Endothelial cell of hepatic sinusoid (primary cell): Measurements from ENCODE around the gene STK16.

Experiments
- in situ Hi-C: cut with HindIII; loops from 2 replicates; pipeline ENCODE4 v1.10.0; 2017; ENCODE audit warnings: low sequenced_read_pairs

STK16 gene

DNA sequence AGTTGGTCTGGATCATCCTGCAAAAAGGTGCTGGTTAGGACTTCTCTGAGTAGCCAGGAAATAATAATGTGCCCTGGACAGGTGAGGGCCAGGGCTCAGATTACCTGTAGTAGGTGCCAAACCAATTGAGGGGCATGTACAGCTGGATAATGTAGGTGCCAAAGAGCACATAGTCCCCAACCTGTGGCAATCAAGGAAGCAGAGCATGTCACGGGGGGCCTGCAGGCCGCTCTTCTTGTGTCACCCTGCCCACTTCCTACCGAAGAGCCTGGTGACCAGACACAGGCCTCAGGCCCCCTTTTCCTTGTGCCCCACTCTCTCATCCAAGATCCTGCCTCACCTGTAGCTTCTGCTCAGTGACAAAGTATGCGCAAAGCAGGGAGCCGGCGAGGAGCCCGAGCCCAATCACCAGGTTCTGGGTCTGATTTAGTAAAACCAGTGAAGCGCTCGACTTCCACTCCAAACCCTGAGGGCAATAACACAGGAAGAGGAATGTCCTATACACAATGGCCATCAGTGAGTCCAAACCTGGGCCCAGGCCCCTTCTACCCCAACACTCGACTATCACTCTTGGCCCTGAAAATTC, 31.7 kb upstream of the STK16 start:
- in situ Hi-C loops, result no loop called here

DNA sequence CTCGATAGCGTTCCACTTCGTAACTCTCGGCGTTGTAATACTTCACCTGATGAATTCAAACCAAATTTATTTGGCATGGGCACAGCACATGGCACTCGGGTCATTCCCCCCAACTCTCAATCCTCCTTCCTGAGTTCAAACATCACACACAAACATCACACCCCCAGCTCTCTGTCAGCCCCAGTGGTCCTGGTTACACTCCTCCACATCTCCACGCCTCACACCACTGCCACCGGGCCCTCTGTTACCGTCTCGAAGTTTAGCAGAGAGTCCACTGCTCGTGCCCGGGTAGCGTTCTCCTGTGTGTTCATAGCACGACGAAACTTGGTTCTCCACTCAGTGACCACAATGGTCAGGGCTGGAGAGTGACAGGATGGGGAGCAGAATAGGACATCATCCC, 31.1 kb upstream of the STK16 start:
- in situ Hi-C loops, result no loop called here

DNA sequence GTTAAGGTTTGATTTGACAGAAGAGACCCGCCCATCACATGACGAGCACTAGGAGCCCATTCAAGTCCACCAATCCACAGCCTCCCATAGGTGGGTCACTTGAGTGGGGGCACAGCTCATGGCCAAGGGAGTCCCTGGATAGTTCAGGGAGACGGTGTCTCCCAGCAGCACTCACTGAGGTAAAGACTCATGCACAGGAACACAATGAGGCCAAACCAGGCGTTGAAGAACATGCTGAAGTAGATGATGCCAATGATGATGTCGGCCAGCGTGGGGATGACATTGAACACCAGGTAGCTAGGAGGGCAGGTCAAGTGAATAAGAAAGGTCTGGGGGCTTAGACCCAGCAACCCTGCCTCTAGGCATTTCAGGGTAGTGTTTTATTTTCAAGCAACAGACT, 30.5 kb upstream of the STK16 start:
- in situ Hi-C loops, result no loop called here

DNA sequence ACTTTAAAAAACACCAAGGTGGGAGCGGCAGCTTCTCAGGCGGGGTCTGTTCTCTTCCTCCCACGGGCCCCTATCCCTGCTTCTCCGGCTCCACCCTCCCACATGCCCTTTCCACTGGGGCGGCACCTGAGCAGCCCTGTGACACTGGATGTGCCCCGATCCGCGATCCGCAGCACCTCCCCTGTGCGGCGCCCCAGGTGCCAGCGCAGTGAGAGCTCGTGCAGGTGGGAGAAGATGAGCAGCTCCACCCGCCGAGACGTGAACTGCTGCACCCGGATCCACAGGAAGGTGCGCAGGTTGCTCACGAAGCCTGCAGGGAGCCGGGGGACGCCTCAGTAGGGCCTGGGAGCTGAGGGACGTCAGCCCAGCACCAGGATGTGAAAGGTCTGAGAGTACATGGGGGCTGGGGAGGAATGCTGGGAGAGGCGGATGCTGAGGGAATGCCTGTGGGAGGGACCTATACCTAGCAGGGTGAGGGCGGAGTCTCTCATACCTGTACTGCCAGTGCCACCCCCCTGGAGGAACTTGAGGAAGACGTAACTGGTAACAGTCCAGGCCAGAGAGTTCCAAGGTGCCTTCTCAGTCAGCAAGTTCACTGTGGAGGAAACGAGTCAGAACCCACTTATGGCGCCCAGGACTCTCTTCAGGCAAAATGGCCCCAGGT, 29.3 kb upstream of the STK16 start:
- in situ Hi-C loops, result no loop called here

DNA sequence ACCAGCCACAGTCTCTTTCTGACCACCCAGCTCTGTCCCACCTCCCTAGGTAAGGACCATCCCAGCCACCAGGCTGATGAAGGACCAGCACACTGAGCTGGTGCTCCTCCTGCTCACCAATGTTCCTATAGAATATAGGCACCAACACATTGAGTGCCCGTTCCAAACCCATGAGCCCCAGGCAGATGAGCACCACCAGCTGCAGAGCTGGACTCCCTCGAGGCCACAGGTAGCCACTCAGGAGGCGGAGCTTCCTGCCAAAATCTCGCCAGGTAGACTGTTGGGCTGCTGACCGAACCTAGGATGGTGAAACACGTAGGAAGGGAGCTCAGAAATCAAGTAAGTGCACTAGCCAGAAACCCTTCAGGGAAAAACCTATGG, 28.8 kb upstream of the STK16 start:
- in situ Hi-C loops, result no loop called here

DNA sequence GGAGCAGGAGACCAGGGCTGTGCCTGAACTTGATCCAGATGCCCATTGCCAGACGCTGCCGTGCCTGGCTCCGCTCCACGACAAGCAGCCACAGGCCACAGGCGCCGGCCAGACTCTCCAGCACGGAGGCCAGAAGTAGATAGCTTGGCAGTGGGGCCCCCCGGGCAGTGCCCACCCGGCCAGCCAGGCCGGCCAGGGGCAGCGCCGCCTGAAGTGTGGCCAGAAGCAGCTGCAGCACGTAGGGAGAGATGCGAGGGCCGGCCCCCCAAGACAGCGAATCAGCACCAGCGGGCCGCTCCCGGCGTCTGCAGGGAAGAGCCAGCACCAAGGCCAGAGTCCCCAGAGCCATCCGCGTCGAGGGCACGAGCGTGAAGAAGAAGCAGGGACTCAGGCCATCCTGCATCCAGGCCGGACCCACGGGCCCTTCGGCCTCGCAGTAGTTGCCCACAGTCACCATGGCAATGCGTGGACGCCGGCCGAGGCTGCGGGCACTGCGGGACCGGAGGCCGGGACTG, 27.0 kb upstream of the STK16 start:
- in situ Hi-C loops, result no loop called here

DNA sequence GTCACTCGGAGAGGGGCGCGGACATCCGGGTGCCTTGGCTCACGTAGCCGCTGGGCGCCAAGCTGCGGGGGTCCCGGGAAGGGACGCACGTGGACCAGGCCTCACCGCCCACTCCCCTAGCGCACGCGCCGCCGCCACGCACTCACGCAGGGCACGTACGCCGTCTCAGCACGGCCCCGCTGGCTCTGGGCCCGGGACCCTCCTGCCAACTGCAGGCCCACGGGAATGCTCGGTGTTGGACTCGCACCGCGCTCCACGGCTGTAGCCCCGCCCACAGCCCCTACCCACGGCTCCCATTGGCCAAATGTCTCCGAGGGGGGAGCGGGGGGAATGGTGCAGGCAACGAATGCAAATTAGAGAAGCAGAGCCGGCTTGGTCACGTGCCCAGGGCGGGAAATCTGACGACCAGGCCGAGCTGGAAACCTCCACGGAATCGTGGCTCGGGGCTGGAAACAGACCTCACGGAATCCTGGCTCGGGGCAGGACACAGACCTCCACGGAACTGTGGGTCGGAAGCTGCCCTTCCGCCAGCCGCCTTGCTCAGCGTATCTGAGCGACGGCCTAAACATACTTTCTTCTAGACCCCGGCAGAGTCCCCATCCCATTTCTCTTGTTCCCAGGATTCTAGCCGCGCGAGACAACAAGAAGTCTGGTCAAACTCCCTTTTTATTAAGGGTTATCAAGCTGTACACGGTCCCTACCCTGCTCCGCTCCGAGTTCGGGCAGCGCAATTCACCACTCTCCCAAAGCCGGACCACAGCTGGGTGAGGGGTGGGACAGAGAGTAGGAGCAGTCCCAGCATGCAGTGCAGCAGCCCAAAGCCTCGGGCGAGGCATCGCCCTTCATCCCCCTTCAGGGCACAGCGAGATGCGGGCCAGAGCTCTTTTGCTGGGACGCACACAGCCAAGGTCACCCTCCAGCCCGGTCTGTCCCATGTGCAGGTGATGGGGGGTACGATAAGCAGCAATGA, 26.3 kb upstream of the STK16 start, which contains the start of gene ABCB6:
Gene ABCB6 (minus strand): TSS at position 227 of the 970 bp plus-strand sequence. CDS start 285 bp downstream, outside the sequence.
- in situ Hi-C loops, result no loop called here

DNA sequence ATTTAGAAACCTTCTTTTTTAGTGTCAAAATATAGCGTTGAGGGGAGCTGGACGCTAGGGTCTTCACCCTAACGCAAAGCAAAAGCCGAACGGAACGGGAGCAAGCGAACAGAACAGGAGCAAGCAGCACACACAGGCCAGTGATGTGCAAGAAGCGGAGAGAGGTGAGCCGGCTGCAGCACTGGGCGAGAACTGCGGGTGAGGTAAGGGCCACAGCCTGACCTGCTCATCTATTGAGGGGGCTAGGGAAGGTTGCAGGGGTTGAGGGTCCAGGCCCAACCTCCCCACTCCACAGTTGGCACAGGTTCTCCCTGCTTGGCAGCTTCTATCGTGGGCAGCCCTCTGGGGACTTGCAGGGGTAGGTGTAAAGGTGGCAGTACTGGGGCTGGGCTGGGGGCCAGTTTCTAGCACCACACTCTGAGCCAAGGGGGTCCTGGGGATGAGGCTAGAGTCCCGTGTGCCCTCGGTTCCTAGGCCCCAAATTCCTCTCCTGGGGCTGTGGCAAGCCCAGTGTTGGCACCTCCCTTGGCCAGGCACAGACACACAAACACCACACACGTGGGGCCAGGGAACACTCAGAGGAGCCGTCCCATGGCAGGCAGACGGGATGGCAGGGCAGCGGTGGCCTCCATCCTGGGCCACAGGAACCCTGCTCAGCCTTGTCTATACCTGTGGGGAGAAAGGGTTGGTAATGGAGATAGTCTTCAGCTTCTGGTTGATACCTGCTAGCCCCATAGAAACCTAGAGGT, 25.3 kb upstream of the STK16 start:
- in situ Hi-C loops, result no loop called here

DNA sequence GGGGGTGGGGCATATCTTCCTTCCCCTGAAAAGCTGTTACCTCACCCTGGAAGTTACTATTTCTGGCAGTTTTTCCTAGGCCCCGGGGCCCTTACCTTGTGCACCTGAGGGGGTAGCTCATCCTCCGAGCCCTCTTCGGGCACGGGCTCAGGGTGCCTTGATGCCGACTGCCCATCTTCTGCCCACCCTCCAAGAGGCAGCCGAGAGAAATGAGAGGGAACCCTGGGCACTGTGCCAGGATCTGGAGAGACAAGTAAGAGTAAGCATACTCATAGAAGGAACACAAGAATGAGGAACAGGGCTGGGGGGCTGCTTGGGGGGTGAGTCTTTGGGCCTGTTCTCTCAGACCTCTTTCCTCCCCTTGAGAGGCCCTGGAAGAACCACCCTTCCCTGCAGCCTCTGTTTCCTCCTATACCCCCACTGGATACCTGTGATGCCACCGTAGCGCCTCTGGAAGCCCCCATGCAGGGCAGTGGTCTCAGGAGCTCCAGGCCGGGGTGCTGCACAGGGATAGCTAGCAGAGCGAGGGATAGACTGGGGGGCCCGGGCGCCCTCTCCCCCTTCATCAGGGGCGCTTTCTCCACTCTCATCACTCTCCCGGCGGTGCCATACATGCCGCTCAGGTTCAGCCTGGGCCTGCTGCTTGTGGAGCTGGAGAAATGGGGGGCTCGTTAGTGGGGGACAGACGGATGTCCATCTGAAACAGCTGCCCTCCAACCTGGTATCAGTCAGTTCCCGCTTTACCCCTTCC, 24.5 kb upstream of the STK16 start:
- in situ Hi-C loops, result no loop called here

DNA sequence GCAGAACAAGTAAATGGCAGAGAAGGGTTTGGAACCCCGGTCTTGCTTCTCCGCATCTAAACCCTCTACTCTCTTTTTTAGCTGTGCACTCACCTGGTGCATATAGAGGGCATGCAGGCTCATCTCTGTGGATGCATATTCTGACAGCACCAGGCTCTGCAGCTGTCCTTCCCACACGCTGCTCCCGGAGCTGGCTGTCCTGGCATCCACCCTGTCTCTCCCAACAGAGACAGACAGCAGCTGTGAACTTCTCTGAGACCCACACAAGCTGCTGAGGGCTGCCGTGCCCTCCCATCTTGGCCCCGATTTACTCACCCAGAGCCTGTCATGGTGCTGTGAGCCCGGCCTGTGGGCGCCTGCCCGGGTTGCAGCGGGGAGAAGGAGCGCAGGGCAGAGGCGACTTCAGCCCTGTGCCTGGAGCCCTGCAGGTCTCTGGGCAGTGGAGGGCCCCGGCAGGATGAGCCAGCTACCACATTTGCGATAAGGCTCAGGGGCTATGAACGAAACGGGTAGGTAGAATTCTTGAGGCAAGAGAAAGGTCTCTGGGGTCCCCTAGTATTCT, 23.2 kb upstream of the STK16 start:
- in situ Hi-C loops, result no loop called here

DNA sequence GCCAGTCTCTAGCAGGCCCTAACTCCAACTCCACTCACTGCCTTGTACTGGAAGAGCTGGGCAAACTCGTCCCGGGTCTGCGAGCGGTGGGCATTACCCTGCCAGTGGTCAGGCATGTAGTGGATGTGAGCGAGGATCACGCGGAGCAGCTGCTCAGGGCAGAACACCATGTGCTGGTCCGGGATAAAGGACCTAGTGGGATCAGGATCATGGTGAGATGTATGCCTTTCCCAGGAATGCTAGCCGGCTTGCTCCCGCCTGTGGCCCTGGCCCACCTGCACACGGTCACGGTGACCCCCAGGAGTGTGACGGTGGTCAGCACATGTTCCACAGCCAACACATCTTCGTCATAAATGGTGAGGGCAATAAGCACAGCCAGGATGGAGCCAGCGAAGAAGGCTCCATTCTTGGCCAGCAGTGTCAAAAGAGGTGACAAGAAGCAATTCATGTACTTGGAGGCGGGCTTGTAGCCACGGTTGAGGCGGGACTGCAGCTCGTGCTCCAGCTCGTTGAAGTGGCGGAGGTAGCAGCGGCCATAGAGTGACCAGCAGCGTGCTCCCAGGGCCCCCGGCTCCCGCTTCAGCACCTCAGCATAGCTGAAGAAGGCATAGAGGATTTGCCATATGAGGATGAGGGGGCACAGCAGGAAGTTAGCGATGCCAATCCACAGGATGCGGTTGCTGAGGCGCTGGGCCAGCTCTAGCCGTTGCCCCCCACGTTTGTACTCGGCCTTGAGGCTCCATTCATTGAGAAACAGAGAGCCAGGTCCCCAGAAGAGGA, 21.3 kb upstream of the STK16 start:
- in situ Hi-C loops, result no loop called here

DNA sequence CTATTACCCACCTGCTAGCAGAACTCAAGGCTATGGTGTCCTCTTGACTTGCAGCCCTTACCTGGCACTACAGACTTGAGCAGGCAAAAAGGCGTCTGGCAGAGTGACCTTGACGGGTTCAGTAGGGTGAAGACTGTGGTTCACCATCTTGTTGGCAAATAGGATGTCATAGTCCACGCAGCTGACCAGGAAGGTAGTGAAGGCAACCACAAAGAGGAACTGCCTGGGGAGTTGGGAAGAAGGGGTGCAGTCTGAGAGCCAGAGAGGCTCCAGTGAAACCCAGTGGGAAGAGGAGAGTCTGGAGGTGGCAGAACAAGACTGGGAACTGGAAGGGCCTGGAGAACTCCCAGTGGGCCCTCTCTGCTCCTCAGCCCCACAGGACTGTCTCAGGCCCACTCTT, 19.9 kb upstream of the STK16 start:
- in situ Hi-C loops, result no loop called here

DNA sequence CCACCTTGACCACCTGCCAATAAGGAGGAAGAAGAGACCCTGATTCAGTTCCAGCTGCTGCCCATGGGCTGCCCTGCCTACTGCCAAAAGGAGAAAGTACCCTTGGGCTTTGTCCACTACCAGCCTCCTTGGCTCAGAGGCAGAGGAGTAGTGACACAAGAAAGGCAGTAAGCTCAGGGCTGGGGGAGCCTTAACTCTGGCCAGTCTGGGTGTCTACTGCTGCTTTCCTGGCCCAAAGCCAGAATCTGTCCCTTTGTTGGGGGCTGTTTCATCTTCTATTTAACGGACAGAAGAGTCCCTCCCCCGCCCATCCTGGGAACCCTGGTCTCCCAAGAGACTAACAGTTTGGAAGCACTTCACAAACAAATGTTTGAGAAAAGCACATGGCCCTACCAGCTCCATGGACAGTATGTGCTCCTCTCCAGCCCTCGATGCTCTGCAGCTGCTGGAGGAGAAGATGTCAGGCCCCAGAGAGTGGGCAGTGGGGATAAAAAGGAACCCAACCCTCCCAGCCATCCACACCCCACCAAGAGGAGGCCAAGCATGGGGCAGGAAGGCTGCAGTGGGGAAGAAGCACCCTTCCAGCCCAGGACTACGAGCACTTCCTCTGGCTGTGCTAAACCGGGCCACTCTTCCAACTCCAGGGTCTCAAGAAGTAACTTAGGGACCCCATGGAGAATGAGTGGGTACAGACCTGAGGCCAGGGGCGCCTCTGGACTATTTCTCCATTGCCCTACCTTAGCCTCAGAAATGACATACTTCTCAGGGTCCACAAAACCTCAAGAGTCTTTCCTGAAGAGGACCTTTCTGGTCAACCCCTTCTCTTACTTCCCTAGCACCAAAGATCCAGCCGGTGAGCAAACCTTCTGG, 17.0 kb upstream of the STK16 start:
- in situ Hi-C loops, result no loop called here

DNA sequence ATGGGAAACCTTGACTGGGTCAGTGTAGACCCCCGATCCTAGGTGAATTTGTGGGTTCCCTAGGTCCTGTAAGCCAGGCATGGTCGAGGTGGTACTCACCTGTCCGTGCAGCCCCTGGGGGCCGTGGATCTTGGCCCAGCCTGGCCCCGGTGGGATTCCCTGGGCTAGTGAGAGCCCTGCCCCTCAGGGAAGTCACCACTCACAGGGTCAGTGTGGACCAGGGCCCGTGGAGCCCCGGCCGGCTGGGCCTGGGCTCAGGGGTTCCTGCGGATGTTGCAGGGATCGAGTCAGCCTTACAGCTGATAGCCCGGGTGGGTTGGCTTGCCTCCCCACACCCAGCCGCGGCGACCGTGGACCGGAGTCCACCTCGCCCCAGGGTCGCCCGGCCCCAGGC, 16.4 kb upstream of the STK16 start:
- in situ Hi-C loops, result no loop called here

DNA sequence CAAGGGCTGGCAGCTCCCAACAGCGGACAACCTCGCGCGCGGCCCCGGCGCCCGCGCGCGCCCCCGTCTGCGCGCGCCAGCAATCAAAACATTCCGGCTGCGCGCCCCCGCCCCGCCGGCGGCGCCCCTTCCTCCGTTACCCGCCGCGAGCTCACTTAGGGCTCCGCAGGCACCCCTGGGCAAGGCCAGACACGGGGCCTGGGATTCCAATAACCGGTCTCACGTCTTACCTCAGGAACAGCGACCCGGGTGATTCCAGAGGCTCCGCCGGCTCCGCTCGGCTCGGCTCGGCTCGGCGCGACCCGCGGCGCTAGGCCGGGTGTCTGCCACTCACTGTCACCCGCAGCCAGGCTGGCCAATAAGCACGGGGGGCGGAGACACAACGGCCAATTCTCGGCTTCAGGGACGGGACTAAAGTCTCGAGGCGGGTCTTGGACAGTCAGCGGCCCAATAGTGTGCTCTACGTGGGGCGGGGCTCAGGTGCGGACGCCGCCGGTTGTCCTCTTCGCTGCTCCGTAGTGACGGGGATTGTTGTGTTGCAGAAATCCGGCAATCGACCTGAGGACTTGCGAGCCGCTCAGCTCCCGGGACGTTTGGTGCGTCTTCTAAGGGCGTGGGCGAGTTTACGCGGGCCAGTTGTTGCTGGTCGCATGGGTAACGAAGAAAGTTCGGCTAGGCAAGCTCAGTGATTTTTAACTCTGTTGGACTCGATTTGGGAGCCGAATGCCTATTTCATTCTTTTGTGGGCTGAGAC, 15.8 kb upstream of the STK16 start, which contains the start of the genes ANKZF1 and ATG9A:
Gene ANKZF1 (plus strand): TSS at position 502 of the 754 bp plus-strand sequence. CDS start 452 bp downstream, outside the sequence.
Gene ATG9A (minus strand): TSS at position 332 of the 754 bp plus-strand sequence. CDS start 1,612 bp downstream, outside the sequence.
- in situ Hi-C loops, result no loop called here

DNA sequence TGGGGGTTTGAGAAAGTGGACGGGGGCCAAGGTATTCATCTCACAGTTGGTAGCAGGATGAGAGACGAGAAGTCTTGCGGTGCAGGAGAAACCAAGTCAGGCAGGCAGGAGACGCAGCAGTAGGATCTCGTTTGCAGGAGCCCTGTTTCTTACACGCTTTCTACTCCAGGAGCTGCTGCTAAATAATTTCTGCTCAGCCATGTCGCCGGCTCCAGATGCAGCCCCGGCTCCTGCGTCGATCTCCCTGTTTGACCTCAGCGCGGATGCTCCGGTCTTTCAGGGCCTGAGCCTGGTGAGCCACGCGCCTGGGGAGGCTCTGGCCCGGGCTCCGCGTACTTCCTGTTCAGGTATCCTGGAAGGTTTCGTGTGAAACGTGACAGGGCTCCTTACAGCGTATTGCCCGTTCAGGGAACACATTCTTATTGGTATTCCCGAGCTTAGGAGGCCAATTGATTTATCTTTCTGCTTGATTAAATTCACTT, 15.2 kb upstream of the STK16 start:
- in situ Hi-C loops, result no loop called here

DNA sequence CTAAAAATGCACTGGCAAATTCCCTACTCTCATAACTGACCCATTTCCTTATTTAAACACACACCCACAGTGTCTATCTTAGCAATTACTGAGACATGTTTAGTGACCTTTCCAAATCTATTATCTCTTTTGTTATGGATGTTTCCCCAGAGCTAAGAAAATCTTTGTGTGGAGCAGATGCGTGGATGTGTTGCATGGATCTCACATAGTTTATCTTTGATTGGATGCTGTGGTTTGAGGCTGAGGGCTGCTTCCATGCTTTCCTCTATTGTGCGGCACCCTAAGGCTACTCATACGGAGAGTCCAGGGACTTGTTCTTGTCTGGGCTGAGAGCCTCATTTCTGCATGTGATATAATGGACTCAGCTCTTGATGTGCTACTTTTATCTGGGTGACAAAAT, 10.9 kb upstream of the STK16 start:
- in situ Hi-C loops, result no loop called here
